Panc1 (cell line): ENCODE measurements around the gene C1QTNF1. TPM values are rescaled to one million over a fixed set of nuclear protein-coding genes. Genes with fewer than 3 reads are reported as not detected.

Experiments used
- ATAC-seq: fragments of 200-7000 bp; cut with Tn5 transposase; 2 replicates; pipeline ENCODE4 v1.9.1; 2020; ENCODE audit warnings: mild to moderate bottlenecking, moderate library complexity
- BruUV-seq: library from RNA; stranded (reverse); fragments of 400-500 nt; replicated peaks from 2 replicates; lab custom pipeline; 2021; lab: Mats Ljungman, UMichigan
- CTCF ChIA-PET: fragments of 300-600 bp; sonication (Branson Sonifier 250); formaldehyde crosslinking; loops from one replicate; lab custom pipeline; 2022; ENCODE audit warnings: antibody characterized with exemption; lab: Charles Lee
- POLR2A ChIA-PET: fragments of 300-600 bp; sonication (Branson Sonifier 250); formaldehyde crosslinking; loops from one replicate; lab custom pipeline; 2022; ENCODE audit warnings: antibody characterized with exemption; lab: Charles Lee
- DNase-seq: peaks from one replicate; pipeline ENCODE4 v3.0.0-alpha.2; 2010; ENCODE audit warnings: low read depth, low spot score
- H3K27ac ChIP-seq: 2 replicates; pipeline ENCODE4 v1.5.1; 2011; ENCODE audit warnings: mild to moderate bottlenecking, low read length, inconsistent platforms
- H3K27me3 ChIP-seq: fragments of 200-500 bp; sonication (Bioruptor generic); 2 replicates; pipeline ENCODE4 v1.6.0; 2014; ENCODE audit warnings: low read length, inconsistent platforms; ENCODE audit not compliant: control insufficient read depth, insufficient read depth
- H3K36me3 ChIP-seq: fragments of 200-500 bp; sonication (Bioruptor generic); 2 replicates; pipeline ENCODE4 v1.5.1; 2014; ENCODE audit warnings: inconsistent platforms, mild to moderate bottlenecking, low read length, moderate library complexity; ENCODE audit not compliant: control insufficient read depth, insufficient read depth
- H3K4me1 ChIP-seq: 2 replicates; pipeline ENCODE4 v1.5.1; 2011; ENCODE audit warnings: inconsistent platforms, mild to moderate bottlenecking, low read length, moderate library complexity; ENCODE audit not compliant: control insufficient read depth, insufficient read depth
- H3K4me3 ChIP-seq, 2 experiments: 2 replicates each; pipeline ENCODE4 v1.5.1; 2011 to 2012; ENCODE audit warnings: low read depth in 2 of 2, low read length in 2 of 2, mild to moderate bottlenecking in 2 of 2, inconsistent platforms in 1 of 2, moderate library complexity in 1 of 2
- H3K9me3 ChIP-seq: fragments of 200-500 bp; sonication (Bioruptor generic); 2 replicates; pipeline ENCODE4 v1.5.1; 2014; ENCODE audit warnings: low read depth, mild to moderate bottlenecking, inconsistent platforms, low read length, moderate library complexity; ENCODE audit not compliant: control insufficient read depth, insufficient read depth
- POLR2AphosphoS5 ChIP-seq: IDR thresholded peaks from 2 replicates; pipeline ENCODE4 v1.6.1; 2012; ENCODE audit warnings: mild to moderate bottlenecking, low read depth, low read length, moderate library complexity
- SIN3A ChIP-seq: IDR thresholded peaks from 2 replicates; pipeline ENCODE4 v1.6.1; 2012; ENCODE audit warnings: low read depth, mild to moderate bottlenecking, low read length, moderate library complexity, borderline replicate concordance; ENCODE audit not compliant: insufficient read depth
- TCF7L2 ChIP-seq: IDR thresholded peaks from 2 replicates; pipeline ENCODE4 v1.6.1; 2011; ENCODE audit warnings: mild to moderate bottlenecking, low read depth, low read length, inconsistent platforms
- in situ Hi-C: cut with HindIII; loops from 2 replicates; pipeline ENCODE4 v1.10.0; 2016; ENCODE audit warnings: low sequenced_read_pairs, low pct_unique_long_range_greater_than_20kb
- intact Hi-C: fragments of 100-400 bp; cut with micrococcal nuclease; formaldehyde crosslinking; loops from one replicate; pipeline ENCODE4 v1.10.0; 2022; ENCODE audit not compliant: unreplicated experiment
- total RNA-seq: library from RNA; stranded (reverse); gene quantifications from one replicate; pipeline ENCODE4 v1.2.1, GENCODE V29; 2021; ENCODE audit not compliant: unreplicated experiment
- TF ChIP-seq, protein P1 (sequence below): fragments of 450-650 bp; IDR thresholded peaks from 2 replicates; pipeline ENCODE4 v1.5.1; 2017; ENCODE audit warnings: mild to moderate bottlenecking
- TF ChIP-seq, protein P2 (sequence below), 2 experiments: IDR thresholded peaks; 2 replicates each; pipeline ENCODE4 v1.6.1; 2011 to 2012; ENCODE audit warnings: low read depth in 2 of 2, control low read depth in 1 of 2, low read length in 1 of 2, mild to moderate bottlenecking in 1 of 2, moderate library complexity in 1 of 2; ENCODE audit not compliant: insufficient read depth in 1 of 2

Gene C1QTNF1
- total RNA-seq, 1 experiment from 2014 or later = 1.5 TPM

DNA sequence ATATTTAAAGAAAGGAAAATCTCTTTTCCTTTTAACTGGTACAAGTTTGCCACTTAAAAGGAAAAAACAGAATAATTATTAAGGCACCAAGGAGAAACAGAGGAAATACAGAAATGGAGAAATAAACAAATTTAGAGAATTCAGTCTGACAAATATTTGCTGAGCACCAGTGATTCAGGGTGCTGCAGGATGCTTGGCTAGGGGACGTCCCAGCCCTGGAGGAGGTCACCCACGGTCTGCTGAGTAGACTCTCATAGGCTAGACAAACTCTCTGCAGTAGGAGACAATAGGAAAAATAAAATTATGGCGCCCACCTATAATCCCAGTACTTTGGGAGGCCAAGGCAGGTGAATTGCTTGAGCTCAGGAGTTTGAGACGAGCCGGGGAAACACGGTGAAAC is 15.9 kb downstream of the C1QTNF1 start:
- Histone ChIP-seq H3K4me3 (no peak overlapping the region), H3K9me3 (no peaks in the 10 kb centered on the region), H3K36me3 (no peaks in the 10 kb centered on the region), H3K4me1 (no peaks in the 10 kb centered on the region), H3K27ac (no peak overlapping the region), H3K27me3 (no peaks in the 10 kb centered on the region; the same call in 1 of the 2 replicates)
- no peak for ATAC-seq
- BruUV-seq = no TSS peak
- POLR2A ChIA-PET = interaction anchor here (0.6 kb wide), 1 partner anchor 31 kb away, joined by 3 read pairs; no protein-coding TSS in a partner anchor
- in situ Hi-C loops (no loop called here), intact Hi-C loops (no loop called here)
- TF ChIP-seq POLR2AphosphoS5 (no peak), SIN3A (no peak), TCF7L2 (no peak)
- TF ChIP-seq, protein P1, sequence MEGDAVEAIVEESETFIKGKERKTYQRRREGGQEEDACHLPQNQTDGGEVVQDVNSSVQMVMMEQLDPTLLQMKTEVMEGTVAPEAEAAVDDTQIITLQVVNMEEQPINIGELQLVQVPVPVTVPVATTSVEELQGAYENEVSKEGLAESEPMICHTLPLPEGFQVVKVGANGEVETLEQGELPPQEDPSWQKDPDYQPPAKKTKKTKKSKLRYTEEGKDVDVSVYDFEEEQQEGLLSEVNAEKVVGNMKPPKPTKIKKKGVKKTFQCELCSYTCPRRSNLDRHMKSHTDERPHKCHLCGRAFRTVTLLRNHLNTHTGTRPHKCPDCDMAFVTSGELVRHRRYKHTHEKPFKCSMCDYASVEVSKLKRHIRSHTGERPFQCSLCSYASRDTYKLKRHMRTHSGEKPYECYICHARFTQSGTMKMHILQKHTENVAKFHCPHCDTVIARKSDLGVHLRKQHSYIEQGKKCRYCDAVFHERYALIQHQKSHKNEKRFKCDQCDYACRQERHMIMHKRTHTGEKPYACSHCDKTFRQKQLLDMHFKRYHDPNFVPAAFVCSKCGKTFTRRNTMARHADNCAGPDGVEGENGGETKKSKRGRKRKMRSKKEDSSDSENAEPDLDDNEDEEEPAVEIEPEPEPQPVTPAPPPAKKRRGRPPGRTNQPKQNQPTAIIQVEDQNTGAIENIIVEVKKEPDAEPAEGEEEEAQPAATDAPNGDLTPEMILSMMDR = no peak
- TF ChIP-seq, protein P2, sequence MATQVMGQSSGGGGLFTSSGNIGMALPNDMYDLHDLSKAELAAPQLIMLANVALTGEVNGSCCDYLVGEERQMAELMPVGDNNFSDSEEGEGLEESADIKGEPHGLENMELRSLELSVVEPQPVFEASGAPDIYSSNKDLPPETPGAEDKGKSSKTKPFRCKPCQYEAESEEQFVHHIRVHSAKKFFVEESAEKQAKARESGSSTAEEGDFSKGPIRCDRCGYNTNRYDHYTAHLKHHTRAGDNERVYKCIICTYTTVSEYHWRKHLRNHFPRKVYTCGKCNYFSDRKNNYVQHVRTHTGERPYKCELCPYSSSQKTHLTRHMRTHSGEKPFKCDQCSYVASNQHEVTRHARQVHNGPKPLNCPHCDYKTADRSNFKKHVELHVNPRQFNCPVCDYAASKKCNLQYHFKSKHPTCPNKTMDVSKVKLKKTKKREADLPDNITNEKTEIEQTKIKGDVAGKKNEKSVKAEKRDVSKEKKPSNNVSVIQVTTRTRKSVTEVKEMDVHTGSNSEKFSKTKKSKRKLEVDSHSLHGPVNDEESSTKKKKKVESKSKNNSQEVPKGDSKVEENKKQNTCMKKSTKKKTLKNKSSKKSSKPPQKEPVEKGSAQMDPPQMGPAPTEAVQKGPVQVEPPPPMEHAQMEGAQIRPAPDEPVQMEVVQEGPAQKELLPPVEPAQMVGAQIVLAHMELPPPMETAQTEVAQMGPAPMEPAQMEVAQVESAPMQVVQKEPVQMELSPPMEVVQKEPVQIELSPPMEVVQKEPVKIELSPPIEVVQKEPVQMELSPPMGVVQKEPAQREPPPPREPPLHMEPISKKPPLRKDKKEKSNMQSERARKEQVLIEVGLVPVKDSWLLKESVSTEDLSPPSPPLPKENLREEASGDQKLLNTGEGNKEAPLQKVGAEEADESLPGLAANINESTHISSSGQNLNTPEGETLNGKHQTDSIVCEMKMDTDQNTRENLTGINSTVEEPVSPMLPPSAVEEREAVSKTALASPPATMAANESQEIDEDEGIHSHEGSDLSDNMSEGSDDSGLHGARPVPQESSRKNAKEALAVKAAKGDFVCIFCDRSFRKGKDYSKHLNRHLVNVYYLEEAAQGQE (IDR thresholded peaks at IDR 0.05; ENCODE audit: insufficient read depth in 1 of 2, low read depth in 2 of 2, low read length in 1 of 2) = no peak
- CTCF ChIA-PET = no interaction called here
- no peak for DNase-seq

DNA sequence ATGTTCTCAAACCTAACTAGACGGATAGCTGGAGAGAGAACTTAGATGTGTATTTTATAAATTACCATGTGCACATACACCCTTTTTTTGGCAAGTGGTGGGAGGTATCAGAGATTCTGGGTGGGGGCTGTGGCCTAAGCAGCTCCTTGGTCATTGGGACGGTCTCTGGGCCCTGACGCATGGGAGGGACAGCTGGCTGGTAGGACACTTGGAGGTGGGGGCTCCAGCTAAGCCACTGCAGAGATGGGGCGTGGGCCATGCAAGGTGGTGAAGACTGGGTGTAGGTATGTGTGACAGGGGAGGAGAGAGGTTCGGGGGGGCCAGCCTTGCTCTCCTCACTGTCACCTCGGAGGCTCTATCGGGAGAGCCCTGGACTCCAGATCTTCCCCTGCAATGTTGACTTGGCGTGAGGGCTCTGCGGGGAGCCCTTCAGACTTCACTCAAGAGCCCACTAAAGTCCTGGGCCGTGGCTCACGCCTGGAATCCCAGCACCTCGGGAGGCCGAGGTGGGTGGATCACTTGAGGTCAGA is 17.1 kb downstream of the C1QTNF1 start:
- no TSS peak for BruUV-seq
- ATAC-seq = no peak
- in situ Hi-C loops = no loop called here

More for the DNA sequence above, 17.1 kb downstream of the C1QTNF1 start:
- CTCF ChIA-PET = interaction anchor here (0.6 to 0.7 kb wide), 3 partner anchors 13 to 189 kb away, joined by 3 to 8 read pairs (median 5); no protein-coding TSS in a partner anchor
- no peaks in the 10 kb centered on the region for H3K9me3 ChIP-seq
- H3K27me3 ChIP-seq = no peaks in the 10 kb centered on the region; the same call in 1 of the 2 replicates
- TF ChIP-seq, protein P2 (IDR thresholded peaks at IDR 0.05; ENCODE audit: insufficient read depth in 1 of 2, low read depth in 2 of 2, low read length in 1 of 2) = no peak
- no peak for TF ChIP-seq TCF7L2
- TF ChIP-seq POLR2AphosphoS5 = no peak
- no peak for TF ChIP-seq SIN3A
- TF ChIP-seq, protein P1 = no peak
- no peak overlapping the region for H3K4me3 ChIP-seq
- no peaks in the 10 kb centered on the region for H3K4me1 ChIP-seq
- intact Hi-C loops = no loop called here
- POLR2A ChIA-PET = interaction anchor here (0.6 kb wide), 2 partner anchors 32 to 589 kb away, joined by 4 to 8 read pairs; partner anchors contain the start of gene CANT1
- DNase-seq = no peak
- H3K36me3 ChIP-seq = no peaks in the 10 kb centered on the region
- H3K27ac ChIP-seq = no peak overlapping the region
